Measurements from ENCODE around the gene ATG10. TPM values are rescaled to one million over a fixed set of nuclear protein-coding genes. Genes with fewer than 3 reads are reported as not detected.

The ATG10 gene
- polyA plus RNA-seq, 1 donor from 2014 or later = 12.1 TPM

GRCh38 chr5:82244151-82244550 lies 272.3 kb downstream of the ATG10 start:
- TF ChIP-seq POLR2AphosphoS5 (IDR thresholded peaks at IDR 0.05) = no peak
- TF ChIP-seq SMC3 (conservative IDR thresholded peaks at IDR 0.05; ENCODE audit: poor library complexity) = no peak
- no peak for TF ChIP-seq EZH2 (IDR thresholded peaks at IDR 0.05; ENCODE audit: borderline replicate concordance, insufficient read depth, low read length, poor library complexity, severe bottlenecking)
- no peak for TF ChIP-seq RAD21 (conservative IDR thresholded peaks at IDR 0.05)
- TF ChIP-seq CTCF (IDR thresholded peaks at IDR 0.05; ENCODE audit: poor library complexity, severe bottlenecking) = no peak
- TF ChIP-seq EP300 (conservative IDR thresholded peaks at IDR 0.05; ENCODE audit: poor library complexity, severe bottlenecking) = no peak
- TF ChIP-seq TAF1 (IDR thresholded peaks at IDR 0.05; ENCODE audit: low read depth) = no peak
- TF ChIP-seq MXI1 (conservative IDR thresholded peaks at IDR 0.05; ENCODE audit: poor library complexity, severe bottlenecking) = no peak
- no peak for TF ChIP-seq REST (IDR thresholded peaks at IDR 0.05; ENCODE audit: borderline replicate concordance)
- no peak overlapping the region for H3K27ac ChIP-seq (ENCODE audit: low read length)

GRCh38 chr5:82244854-82245635 lies 273.2 kb downstream of the ATG10 start:
- H3K9me2 ChIP-seq (ENCODE audit: insufficient read depth, low read length) = no peaks in the 10 kb centered on the region

More at GRCh38 chr5:82244151-82244550, 272.3 kb downstream of the ATG10 start:
- no peak overlapping the region for H3K9ac ChIP-seq (ENCODE audit: low read length)
- no peaks in the 10 kb centered on the region for H3K9me2 ChIP-seq (ENCODE audit: insufficient read depth, low read length)
- H2AFZ ChIP-seq (ENCODE audit: low read depth, low read length) = no peak overlapping the region
- no peaks in the 10 kb centered on the region for H3F3A ChIP-seq (ENCODE audit: insufficient read depth, low read length, poor library complexity, severe bottlenecking)
- H3K27me3 ChIP-seq (ENCODE audit: insufficient read depth, low read depth, low read length) = no peaks in the 10 kb centered on the region
- H3K79me2 ChIP-seq (replicated peaks; ENCODE audit: insufficient read depth, low read length) = no peaks in the 10 kb centered on the region
- H3K4me3 ChIP-seq (ENCODE audit: low read length) = no peak overlapping the region
- H3K4me2 ChIP-seq (ENCODE audit: low read length) = no peak overlapping the region
- H4K20me1 ChIP-seq (ENCODE audit: insufficient read depth) = no peaks in the 10 kb centered on the region
- no peaks in the 10 kb centered on the region for H3K36me3 ChIP-seq (ENCODE audit: insufficient read depth, low read length)
- no peaks in the 10 kb centered on the region for H3K9me3 ChIP-seq (ENCODE audit: low read length)

More at GRCh38 chr5:82244854-82245635, 273.2 kb downstream of the ATG10 start:
- TF ChIP-seq REST (IDR thresholded peaks at IDR 0.05; ENCODE audit: borderline replicate concordance) (no peak), POLR2AphosphoS5 (IDR thresholded peaks at IDR 0.05) (no peak), TAF1 (IDR thresholded peaks at IDR 0.05; ENCODE audit: low read depth) (no peak), EP300 (conservative IDR thresholded peaks at IDR 0.05; ENCODE audit: poor library complexity, severe bottlenecking) (no peak), CTCF (IDR thresholded peaks at IDR 0.05; ENCODE audit: poor library complexity, severe bottlenecking) (peak; percentile 31), EZH2 (IDR thresholded peaks at IDR 0.05; ENCODE audit: borderline replicate concordance, insufficient read depth, low read length, poor library complexity, severe bottlenecking) (no peak), RAD21 (conservative IDR thresholded peaks at IDR 0.05) (peak; percentile 43), SMC3 (conservative IDR thresholded peaks at IDR 0.05; ENCODE audit: poor library complexity) (no peak), MXI1 (conservative IDR thresholded peaks at IDR 0.05; ENCODE audit: poor library complexity, severe bottlenecking) (no peak)
- Histone ChIP-seq H3K4me3 (ENCODE audit: low read length) (no peak overlapping the region), H3F3A (ENCODE audit: insufficient read depth, low read length, poor library complexity, severe bottlenecking) (no peaks in the 10 kb centered on the region), H2AFZ (ENCODE audit: low read depth, low read length) (no peak overlapping the region), H3K27ac (ENCODE audit: low read length) (no peak overlapping the region), H3K36me3 (ENCODE audit: insufficient read depth, low read length) (no peaks in the 10 kb centered on the region), H3K9me3 (ENCODE audit: low read length) (no peaks in the 10 kb centered on the region), H3K27me3 (ENCODE audit: insufficient read depth, low read depth, low read length) (no peaks in the 10 kb centered on the region), H4K20me1 (ENCODE audit: insufficient read depth) (no peaks in the 10 kb centered on the region), H3K4me2 (ENCODE audit: low read length) (no peak overlapping the region), H3K9ac (ENCODE audit: low read length) (no peak overlapping the region), H3K79me2 (replicated peaks; ENCODE audit: insufficient read depth, low read length) (no peaks in the 10 kb centered on the region)

All from neural cell (in vitro differentiated cells).